ENCODE data around the gene NTNG1. TPM values are rescaled to one million over a fixed set of nuclear protein-coding genes. Genes with fewer than 3 reads are reported as not detected.

The NTNG1 gene
- total RNA-seq, 2 donors from 2014 or later = 2.5 to 2.6 TPM

GRCh38 chr1:107297681-107298080, 156.8 kb downstream of the NTNG1 start:
- Mint-ChIP-seq H3K4me3 (no peak overlapping the region), H3K27ac (no peak overlapping the region), H3K36me3 (ENCODE audit: low read depth) (no peaks in the 10 kb centered on the region), H3K27me3 (ENCODE audit: insufficient read depth) (no peaks in the 10 kb centered on the region), H3K9me3 (no peaks in the 10 kb centered on the region), H3K4me1 (no peaks in the 10 kb centered on the region)
- TF ChIP-seq, protein P1, sequence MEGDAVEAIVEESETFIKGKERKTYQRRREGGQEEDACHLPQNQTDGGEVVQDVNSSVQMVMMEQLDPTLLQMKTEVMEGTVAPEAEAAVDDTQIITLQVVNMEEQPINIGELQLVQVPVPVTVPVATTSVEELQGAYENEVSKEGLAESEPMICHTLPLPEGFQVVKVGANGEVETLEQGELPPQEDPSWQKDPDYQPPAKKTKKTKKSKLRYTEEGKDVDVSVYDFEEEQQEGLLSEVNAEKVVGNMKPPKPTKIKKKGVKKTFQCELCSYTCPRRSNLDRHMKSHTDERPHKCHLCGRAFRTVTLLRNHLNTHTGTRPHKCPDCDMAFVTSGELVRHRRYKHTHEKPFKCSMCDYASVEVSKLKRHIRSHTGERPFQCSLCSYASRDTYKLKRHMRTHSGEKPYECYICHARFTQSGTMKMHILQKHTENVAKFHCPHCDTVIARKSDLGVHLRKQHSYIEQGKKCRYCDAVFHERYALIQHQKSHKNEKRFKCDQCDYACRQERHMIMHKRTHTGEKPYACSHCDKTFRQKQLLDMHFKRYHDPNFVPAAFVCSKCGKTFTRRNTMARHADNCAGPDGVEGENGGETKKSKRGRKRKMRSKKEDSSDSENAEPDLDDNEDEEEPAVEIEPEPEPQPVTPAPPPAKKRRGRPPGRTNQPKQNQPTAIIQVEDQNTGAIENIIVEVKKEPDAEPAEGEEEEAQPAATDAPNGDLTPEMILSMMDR (conservative IDR thresholded peaks at IDR 0.05) = no peak
- H3K9ac ChIP-seq (ENCODE audit: extremely low read depth, low read length, poor library complexity, severe bottlenecking) = no peak overlapping the region
- H3K36me3 ChIP-seq (ENCODE audit: control insufficient read depth, insufficient read depth, low read length) = no peaks in the 10 kb centered on the region
- H3K4me1 ChIP-seq (ENCODE audit: control insufficient read depth, insufficient read depth, low read length) = no peaks in the 10 kb centered on the region
- DNase-seq = no peak
- H3K27ac ChIP-seq (ENCODE audit: low read depth, low read length) = no peak overlapping the region
- no peaks in the 10 kb centered on the region for H3K9me3 ChIP-seq (ENCODE audit: control insufficient read depth, low read length)
- WGBS, 2 experiments (ENCODE audit: insufficient coverage in 1 of 2, insufficient read length in 1 of 2) = 71% methylated on average over 1 of the region's 1 CpG; no CpG with 5 or more reads in 1 of the 2 experiments
- no peak overlapping the region for H3K4me3 ChIP-seq (ENCODE audit: low read length)
- H3K27me3 ChIP-seq (ENCODE audit: control insufficient read depth, insufficient read depth, low read length, poor library complexity, severe bottlenecking) = no peaks in the 10 kb centered on the region

DNA sequence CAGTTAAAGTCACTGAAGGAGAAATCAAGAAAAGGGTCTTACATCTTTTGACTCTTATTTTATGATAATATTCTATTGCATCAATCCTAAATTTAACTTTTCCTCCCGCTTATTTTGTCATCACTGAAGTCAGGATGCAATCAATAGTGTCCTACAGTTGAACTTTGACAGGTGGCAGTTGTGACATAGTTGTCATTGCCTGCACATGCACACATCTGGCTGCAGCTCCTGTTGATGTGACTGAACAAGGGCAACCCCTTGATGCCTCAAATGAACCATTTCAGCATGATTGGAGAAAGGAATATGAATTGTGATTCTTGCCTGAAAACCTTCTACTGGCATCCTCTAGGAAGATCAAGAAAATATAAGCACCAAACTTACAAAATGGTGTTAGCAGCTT, 157.7 kb downstream of the NTNG1 start:
- WGBS, 2 experiments (ENCODE audit: insufficient coverage in 1 of 2, insufficient read length in 1 of 2) = 42% methylated on average over 1 of the region's 1 CpG; no CpG with 5 or more reads in 1 of the 2 experiments
- H3K27ac Mint-ChIP-seq = no peak overlapping the region
- no peaks in the 10 kb centered on the region for H3K4me1 ChIP-seq (ENCODE audit: control insufficient read depth, insufficient read depth, low read length)

DNA sequence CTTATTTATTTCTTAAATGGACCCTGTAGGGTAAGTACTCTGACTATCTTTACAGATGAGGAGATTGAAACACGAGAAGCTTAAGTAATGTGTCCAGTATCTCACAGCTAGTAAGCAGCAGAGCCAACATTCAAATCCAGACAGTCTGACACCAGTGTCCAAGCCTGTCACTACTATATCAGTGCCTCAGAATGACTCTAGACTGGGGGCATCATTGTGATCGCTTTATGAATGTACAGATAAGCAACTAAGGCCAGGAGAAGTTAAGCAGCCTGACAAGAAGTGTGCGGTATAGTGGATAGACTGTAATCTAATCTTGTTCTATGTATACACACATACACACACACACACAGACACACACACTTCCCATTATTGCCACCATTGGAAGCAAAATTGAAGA, 158.7 kb downstream of the NTNG1 start:
- no peak overlapping the region for H3K27ac ChIP-seq (ENCODE audit: low read depth, low read length)
- H3K4me1 Mint-ChIP-seq = no peaks in the 10 kb centered on the region
- no peak overlapping the region for H3K9ac ChIP-seq (ENCODE audit: extremely low read depth, low read length, poor library complexity, severe bottlenecking)
- 93% methylated on average over 3 of the region's 3 CpGs; no CpG with 5 or more reads in 1 of the 2 experiments for WGBS, 2 experiments (ENCODE audit: insufficient coverage in 1 of 2, insufficient read length in 1 of 2)
- H3K36me3 ChIP-seq (ENCODE audit: control insufficient read depth, insufficient read depth, low read length) = no peaks in the 10 kb centered on the region
- H3K9me3 ChIP-seq (ENCODE audit: control insufficient read depth, low read length) = no peaks in the 10 kb centered on the region
- no peak overlapping the region for H3K4me3 Mint-ChIP-seq
- no peaks in the 10 kb centered on the region for H3K9me3 Mint-ChIP-seq
- no peaks in the 10 kb centered on the region for H3K4me1 ChIP-seq (ENCODE audit: control insufficient read depth, insufficient read depth, low read length)
- no peak for DNase-seq
- no peaks in the 10 kb centered on the region for H3K27me3 ChIP-seq (ENCODE audit: control insufficient read depth, insufficient read depth, low read length, poor library complexity, severe bottlenecking)
- no peaks in the 10 kb centered on the region for H3K27me3 Mint-ChIP-seq (ENCODE audit: insufficient read depth)
- no peak overlapping the region for H3K27ac Mint-ChIP-seq
- TF ChIP-seq, protein P1 (conservative IDR thresholded peaks at IDR 0.05) = no peak
- H3K4me3 ChIP-seq (ENCODE audit: low read length) = no peak overlapping the region
- no peaks in the 10 kb centered on the region for H3K36me3 Mint-ChIP-seq (ENCODE audit: low read depth)

More for the DNA sequence above, 157.7 kb downstream of the NTNG1 start:
- Mint-ChIP-seq H3K36me3 (ENCODE audit: low read depth) (no peaks in the 10 kb centered on the region), H3K4me1 (no peaks in the 10 kb centered on the region), H3K27me3 (ENCODE audit: insufficient read depth) (no peaks in the 10 kb centered on the region), H3K9me3 (no peaks in the 10 kb centered on the region), H3K4me3 (no peak overlapping the region)
- Histone ChIP-seq H3K4me3 (ENCODE audit: low read length) (no peak overlapping the region), H3K27ac (ENCODE audit: low read depth, low read length) (no peak overlapping the region), H3K9ac (ENCODE audit: extremely low read depth, low read length, poor library complexity, severe bottlenecking) (no peak overlapping the region), H3K27me3 (ENCODE audit: control insufficient read depth, insufficient read depth, low read length, poor library complexity, severe bottlenecking) (no peaks in the 10 kb centered on the region), H3K36me3 (ENCODE audit: control insufficient read depth, insufficient read depth, low read length) (no peaks in the 10 kb centered on the region), H3K9me3 (ENCODE audit: control insufficient read depth, low read length) (no peaks in the 10 kb centered on the region)
- DNase-seq = no peak
- TF ChIP-seq, protein P1 (conservative IDR thresholded peaks at IDR 0.05) = no peak
